Ramos (cell line): ENCODE measurements around the gene ZNF853.
"Not testable (repeated sequence)": the region's sequence is repeated elsewhere in the genome, so short reads cannot be mapped to it uniquely, and the experiment has no call there.

ENCODE experiments used
- in situ Hi-C: fragments of 300-500 bp; cut with MboI; formaldehyde crosslinking; loops from one replicate; pipeline ENCODE4 v1.14.3; 2022; ENCODE audit warnings: low sequenced_read_pairs; ENCODE audit not compliant: unreplicated experiment

ZNF853 gene

GRCh38 chr7:6650086-6650485 is 34.7 kb downstream of the ZNF853 start:
- in situ Hi-C loops, result no loop called here

DNA sequence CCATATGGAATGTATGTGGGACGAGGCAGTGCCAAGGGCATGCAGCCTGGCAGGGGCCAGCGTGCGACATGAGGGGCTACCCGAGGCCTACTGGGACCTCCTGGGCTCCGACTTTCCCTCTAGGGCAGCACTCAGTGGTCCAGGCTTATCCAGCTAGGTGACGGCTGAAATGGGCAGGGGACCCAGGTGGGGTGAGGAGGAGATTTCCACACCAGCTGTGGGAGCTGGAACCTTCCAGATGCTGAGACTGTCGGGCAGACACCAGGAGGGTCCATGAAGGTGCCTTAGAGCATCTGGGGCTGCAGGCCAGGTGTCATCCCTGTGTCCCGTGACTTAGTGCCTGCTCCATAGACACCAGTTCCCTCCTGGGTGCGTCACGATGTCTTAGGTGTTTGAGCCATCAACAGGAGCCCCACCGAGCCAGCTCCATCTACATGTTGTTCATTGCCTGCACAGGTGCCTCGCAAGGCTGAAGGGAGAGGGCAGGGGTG is 35.2 kb downstream of the ZNF853 start:
- in situ Hi-C loops, result no loop called here

DNA sequence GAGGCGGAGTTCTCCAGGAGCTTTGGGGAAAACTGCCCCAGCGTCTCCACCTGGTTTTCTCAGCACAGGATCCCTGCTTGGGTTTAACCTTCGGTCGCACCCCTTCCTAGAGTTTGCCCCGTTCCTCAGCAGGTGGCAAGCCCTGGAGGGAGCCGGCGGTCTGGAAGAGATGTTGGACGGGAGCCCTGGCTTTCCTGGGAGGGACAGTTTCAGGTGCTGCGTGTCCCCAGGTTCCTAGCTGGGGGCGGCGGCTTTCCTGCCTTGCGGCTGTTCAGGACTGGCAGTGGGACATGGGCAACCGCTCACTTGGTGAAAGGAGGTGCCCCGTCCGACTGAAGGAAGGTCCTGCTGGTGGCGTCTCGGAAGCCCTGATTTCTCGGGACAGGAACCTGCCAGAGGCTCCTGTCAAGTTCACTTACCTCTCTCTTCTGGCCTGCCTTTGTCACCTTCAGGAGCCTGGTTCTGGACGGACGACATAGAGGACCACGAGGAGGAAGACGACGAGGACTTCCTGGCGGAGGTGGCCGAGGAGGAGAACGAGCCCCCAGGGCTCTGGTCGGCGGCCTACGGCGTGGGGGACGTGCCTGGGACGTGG is 36.5 kb downstream of the ZNF853 start:
- in situ Hi-C loops, result no loop called here

DNA sequence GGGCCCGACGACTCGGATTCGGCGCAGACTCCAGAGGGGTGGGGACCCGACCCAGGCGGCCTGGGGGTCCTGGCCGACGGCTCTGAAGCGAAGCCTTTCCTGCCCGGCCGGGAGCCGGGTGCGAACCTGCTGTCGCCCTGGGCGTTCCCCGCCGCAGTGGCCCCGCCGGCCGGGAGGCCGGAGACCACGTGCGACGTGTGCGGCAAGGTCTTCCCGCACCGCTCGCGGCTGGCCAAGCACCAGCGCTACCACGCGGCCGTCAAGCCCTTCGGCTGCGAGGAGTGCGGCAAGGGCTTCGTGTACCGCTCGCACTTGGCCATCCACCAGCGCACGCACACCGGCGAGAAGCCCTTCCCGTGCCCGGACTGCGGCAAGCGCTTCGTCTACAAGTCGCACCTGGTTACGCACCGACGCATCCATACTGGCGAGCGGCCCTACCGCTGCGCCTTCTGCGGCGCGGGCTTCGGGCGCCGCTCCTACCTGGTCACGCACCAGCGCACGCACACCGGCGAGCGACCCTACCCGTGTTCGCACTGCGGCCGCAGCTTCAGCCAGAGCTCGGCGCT is 37.1 kb downstream of the ZNF853 start:
- in situ Hi-C loops, result no loop called here

DNA sequence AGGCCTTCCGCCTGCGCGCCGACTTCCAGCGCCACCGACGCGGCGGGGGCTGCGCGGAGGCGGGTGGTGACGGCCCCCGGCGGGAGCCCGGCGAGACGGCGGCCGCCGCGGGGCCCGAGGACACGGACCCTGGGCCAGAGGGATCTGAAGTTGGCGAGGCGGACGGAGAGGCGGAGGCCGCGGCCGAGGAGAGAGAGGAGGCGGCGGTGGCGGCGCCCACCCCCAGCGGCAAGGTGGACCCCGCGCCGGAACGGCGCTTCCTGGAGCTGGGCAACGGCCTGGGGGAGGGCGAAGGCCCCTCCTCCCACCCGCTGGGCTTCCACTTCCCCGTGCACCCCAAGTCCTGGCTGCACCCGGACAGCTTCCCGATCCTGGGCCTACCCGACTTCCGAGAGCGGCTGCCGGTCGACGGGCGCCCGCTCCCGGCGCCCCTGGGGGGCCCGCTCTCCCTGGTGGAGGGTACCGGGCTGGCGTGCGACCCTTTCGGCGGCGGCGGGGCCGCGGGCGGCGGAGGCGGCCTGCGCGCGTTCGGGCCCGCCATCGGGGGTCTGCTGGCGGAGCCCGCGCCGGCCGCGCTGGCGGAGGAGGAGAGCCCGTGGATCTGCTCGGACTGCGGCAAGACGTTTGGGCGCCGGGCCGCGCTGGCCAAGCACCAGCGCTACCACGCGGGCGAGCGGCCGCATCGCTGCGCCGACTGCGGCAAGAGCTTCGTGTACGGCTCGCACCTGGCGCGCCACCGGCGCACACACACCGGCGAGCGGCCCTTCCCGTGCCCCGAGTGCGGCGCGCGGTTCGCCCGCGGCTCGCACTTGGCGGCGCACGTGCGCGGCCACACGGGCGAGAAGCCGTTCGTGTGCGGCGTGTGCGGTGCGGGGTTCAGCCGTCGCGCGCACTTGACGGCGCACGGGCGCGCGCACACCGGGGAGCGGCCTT is 37.9 kb downstream of the ZNF853 start:
- in situ Hi-C loops, result no loop called here

DNA sequence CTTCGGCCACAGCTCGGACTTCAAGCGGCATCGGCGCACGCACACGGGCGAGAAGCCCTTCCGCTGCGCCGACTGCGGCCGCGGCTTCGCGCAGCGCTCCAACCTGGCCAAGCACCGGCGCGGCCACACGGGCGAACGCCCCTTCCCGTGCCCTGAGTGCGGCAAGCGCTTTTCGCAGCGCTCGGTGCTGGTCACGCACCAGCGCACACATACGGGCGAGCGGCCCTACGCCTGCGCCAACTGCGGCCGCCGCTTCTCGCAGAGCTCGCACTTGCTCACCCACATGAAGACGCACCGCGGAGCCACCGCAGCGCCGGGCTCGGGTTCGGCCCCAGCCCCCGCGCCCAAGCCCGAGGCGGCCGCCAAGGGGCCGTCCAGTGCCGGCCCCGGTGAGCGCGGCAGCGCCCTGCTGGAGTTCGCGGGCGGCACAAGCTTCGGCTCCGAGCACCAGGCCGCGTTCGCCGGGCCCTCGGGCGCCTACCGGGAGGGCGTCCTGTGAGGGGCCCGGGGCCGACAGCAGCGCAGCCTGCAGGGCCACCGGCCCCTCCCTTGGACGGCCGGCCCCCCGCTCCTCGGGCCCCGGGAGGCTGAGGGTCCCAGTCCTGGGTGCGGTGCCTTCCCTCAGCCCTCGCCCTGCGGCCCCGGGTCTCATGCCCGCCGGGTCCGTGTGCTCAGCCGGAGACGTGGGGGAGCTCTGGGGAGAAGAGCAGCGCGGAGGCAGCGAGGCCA is 38.9 kb downstream of the ZNF853 start:
- in situ Hi-C loops, result no loop called here

DNA sequence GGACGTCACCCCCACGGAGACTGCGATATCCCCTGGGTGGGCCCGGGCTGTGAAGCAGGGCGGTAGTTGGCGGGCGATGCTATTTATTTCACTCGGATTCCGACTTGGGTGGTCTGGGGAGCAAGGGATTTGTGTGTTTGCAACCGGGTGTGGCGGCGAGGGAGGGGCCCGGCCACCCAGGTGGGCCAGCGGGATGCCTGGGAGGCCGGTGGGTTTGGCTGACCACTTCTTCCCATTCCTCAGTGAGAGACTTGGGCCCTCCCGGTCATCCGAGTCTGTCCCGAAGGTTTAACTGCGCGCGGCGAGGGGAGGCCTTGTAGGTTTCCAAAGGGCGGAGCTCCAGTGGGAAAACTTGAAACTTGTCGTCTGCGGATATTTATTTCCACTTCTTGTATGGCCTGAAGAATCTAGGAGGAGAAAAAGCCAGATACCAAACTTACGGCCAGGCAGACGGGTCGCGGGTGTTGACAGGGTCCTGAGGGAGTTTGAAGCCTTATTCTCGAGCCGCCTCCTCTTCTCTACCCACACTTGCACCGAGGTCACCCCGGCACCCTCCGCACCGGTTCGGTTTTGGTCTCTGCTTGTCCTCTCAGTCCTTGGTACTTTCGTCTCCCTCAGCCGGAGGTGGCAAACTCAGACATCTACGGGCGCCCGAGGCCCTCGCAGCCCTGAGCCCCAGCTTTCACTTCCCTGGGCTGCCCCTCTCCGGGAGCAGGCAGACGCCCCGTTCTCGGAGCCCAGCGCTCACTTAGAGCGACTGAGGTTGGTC is 39.6 kb downstream of the ZNF853 start:
- in situ Hi-C loops, result no loop called here

DNA sequence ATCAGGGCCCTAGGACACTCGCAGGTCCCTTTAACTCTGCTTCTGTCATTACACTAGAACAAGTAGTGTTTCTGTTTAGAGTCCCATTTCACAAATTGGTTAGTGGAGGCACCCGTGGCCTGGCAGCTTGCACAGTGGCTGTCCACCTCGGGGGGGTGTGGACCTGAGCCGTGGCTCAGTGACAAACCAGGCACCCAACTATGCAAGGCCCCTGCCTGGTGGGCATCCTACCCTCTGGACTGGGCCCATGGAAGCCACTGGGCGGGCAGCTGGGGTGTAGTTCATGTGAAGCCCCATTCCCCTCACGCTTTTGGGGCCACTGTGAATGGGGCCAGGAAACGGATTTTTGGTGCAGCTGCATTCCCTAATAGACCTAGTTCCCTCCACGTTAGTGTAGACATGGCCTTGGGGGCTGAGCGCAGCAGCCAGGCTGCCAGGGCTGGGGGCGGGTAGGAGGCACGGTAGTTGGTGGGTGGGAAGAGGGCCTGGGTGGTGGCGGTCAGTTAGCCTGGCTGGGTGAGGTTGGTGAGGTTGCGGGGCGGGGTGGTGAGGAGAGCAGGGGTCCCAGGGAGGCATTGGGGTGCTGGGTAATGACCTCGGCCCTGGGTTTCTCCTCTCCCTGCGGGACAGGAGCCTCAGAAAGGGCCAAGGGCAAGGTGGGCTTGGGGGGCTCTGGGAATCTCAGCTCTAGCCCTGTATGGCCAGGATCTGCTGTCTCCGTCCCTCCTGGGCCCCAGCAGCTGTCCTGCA is 40.4 kb downstream of the ZNF853 start:
- in situ Hi-C loops, result no loop called here

DNA sequence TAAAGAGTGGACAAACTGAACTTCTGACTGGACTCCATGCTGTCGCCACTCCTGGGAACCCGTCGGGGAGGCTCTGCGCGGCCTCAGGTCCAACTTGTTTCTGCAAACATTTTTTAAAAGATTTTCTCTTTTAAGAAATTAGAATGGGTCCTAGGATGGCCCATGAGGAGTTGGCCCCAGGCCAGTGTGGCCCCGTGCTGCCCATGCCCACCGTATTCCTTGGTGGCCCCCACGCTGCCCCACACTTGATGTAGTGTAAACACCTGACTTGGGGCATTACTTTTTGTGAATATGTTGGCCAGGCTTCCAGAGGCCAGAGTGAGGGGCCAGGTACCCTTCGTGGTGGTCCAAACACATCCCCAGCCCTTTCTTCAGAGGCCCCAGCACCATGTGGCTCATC is 41.0 kb downstream of the ZNF853 start:
- in situ Hi-C loops, result no loop called here

GRCh38 chr7:6658618-6659345 is 43.4 kb downstream of the ZNF853 start:
- in situ Hi-C loops, result no loop called here

DNA sequence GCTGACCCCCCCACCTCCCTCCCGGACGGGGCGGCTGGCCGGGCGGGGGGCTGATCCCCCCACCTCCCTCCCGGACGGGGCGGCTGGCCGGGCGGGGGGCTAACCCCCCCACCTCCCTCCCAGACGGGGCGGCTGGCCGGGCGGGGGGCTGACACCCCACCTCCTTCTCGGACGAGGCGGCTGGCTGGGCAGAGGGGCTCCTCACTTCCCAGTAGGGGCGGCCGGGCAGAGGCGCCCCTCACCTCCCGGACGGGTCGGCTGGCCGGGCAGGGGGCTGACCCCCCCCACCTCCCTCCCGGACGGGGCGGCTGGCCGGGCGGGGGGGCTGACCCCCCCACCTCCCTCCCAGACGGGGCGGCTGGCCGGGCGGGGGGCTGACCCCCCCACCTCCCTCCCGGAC is 55.4 kb downstream of the ZNF853 start:
- in situ Hi-C loops, result not testable (repeated sequence)
